Neural crest cell (in vitro differentiated cells): ENCODE data around the gene LPCAT3. TPM values are rescaled to one million over a fixed set of nuclear protein-coding genes. Genes with fewer than 3 reads are reported as not detected.

Source experiments
- DNase-seq: peaks from one replicate; pipeline ENCODE4 v3.0.0; 2021; ENCODE audit warnings: low read depth, mixed read lengths, low spot score
- H3K27ac Mint-ChIP-seq: one replicate; pipeline ENCODE4 v1.8.0; 2021; ENCODE audit warnings: mild to moderate bottlenecking, mixed read lengths; ENCODE audit not compliant: unreplicated experiment
- H3K27me3 Mint-ChIP-seq: 2 replicates; pipeline ENCODE4 v1.8.0; 2021; ENCODE audit warnings: low read depth, mild to moderate bottlenecking, mixed read lengths
- H3K36me3 Mint-ChIP-seq: 2 replicates; pipeline ENCODE4 v1.8.0; 2021; ENCODE audit warnings: low read depth, mild to moderate bottlenecking, mixed read lengths
- H3K4me1 Mint-ChIP-seq: 2 replicates; pipeline ENCODE4 v1.8.0; 2021; ENCODE audit warnings: mixed read lengths
- H3K4me3 Mint-ChIP-seq: one replicate; pipeline ENCODE4 v1.8.0; 2021; ENCODE audit warnings: mild to moderate bottlenecking, mixed read lengths
- H3K9me3 Mint-ChIP-seq: 2 replicates; pipeline ENCODE4 v1.8.0; 2021; ENCODE audit warnings: mixed read lengths
- total RNA-seq: library from RNA; stranded (reverse); gene quantifications from 2 replicates; pipeline ENCODE4 v1.2.1, GENCODE V29; 2021
- TF ChIP-seq, protein P1 (sequence below): fragments of 200-600 bp; sonication (generic); conservative IDR thresholded peaks from 2 replicates; pipeline ENCODE4 v1.5.0; 2021; ENCODE audit warnings: antibody characterized with exemption, mild to moderate bottlenecking

Gene LPCAT3
- total RNA-seq, 1 donor from 2014 or later: 32.8 TPM

DNA sequence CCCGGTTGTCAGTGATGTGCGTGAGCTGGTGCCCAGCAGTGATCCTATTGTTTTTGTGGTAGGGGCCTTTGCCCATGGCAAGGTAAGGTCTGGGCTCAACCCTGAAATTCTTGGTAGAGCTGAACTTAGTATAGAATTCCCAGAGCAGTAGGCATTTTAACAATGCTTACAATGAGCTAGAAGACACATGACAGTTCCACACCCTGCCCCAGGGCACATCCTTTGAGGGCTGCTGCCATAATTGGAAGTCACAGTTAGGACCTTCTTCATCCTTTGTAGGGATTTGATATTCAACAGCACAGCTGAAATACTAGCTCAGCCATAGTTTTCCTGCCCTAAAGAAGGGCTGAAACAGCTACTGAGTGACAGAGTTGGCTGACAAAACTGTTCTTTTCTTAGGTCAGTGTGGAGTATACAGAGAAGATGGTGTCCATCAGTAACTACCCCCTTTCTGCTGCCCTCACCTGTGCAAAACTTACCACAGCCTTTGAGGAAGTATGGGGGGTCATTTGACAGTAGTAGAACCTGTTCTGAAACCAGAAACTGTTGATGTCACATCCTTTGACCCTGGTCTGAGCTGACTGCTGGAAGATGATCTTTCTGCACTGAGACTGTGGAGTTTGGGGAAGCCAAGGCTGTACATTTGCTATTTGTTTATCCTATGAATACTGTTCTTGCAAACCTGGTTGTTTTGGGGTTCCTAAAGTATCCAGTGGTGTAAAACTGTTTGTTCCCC is 42.8 kb downstream of the LPCAT3 start:
- Mint-ChIP-seq H3K4me3 (peak overlapping the region; percentile 16), H3K4me1 (peaks cover 16% of the 10 kb centered on the region), H3K9me3 (no peaks in the 10 kb centered on the region), H3K27ac (no peak overlapping the region), H3K27me3 (no peaks in the 10 kb centered on the region), H3K36me3 (peaks cover 6% of the 10 kb centered on the region)
- no peak for DNase-seq
- TF ChIP-seq, protein P1, sequence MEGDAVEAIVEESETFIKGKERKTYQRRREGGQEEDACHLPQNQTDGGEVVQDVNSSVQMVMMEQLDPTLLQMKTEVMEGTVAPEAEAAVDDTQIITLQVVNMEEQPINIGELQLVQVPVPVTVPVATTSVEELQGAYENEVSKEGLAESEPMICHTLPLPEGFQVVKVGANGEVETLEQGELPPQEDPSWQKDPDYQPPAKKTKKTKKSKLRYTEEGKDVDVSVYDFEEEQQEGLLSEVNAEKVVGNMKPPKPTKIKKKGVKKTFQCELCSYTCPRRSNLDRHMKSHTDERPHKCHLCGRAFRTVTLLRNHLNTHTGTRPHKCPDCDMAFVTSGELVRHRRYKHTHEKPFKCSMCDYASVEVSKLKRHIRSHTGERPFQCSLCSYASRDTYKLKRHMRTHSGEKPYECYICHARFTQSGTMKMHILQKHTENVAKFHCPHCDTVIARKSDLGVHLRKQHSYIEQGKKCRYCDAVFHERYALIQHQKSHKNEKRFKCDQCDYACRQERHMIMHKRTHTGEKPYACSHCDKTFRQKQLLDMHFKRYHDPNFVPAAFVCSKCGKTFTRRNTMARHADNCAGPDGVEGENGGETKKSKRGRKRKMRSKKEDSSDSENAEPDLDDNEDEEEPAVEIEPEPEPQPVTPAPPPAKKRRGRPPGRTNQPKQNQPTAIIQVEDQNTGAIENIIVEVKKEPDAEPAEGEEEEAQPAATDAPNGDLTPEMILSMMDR: no peak

DNA sequence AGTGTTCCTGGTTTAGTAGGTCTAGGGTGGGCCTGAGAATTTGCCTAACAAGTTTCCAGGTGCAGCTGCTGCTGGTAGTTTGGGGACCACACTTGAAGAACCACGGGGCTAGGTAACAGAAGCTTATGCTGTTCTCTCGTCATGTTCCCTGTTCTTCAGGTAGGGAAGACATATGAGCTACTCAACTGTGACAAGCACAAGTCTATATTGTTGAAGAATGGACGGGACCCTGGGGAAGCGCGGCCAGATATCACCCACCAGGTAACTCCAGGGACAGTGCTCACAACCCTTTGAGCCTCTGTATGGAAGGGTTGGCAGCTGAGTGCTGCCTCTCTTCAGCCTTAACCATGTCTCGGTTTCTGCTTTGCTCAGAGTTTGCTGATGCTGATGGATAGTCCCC is 44.1 kb downstream of the LPCAT3 start:
- DNase-seq: no peak
- Mint-ChIP-seq H3K4me3 (peak overlapping the region; percentile 66), H3K27me3 (no peaks in the 10 kb centered on the region), H3K27ac (no peak overlapping the region), H3K4me1 (peaks cover 23% of the 10 kb centered on the region), H3K9me3 (no peaks in the 10 kb centered on the region), H3K36me3 (peaks cover 7% of the 10 kb centered on the region)
- TF ChIP-seq, protein P1: no peak

DNA sequence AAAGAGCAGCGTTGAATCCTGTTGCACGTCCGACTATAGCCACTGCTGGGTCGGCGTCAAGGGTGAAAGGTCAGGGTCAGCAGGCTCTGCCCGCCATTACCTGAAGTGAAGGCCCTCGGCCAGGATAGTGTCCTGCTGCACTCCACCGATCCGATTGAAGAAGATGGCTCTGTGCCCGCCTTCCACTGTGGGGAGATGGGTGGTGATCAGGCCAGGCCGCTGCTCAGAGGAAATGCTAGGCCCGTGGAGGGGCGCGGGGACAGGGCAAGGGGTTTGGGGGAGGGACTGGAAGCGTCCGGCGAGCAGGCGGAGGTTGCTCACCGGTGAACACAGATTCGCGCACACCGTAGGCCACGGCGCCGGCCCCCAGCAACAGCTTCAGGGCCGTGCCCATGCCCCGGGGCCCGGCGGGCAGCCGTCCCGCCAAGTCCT is 48.2 kb downstream of the LPCAT3 start:
- TF ChIP-seq, protein P1: no peak
- Mint-ChIP-seq H3K4me1 (peaks cover 35% of the 10 kb centered on the region), H3K36me3 (peaks cover 17% of the 10 kb centered on the region), H3K9me3 (no peaks in the 10 kb centered on the region), H3K4me3 (peak overlapping the region; percentile 99), H3K27ac (peak overlapping the region; percentile 78), H3K27me3 (no peaks in the 10 kb centered on the region)
- DNase-seq: no peak

DNA sequence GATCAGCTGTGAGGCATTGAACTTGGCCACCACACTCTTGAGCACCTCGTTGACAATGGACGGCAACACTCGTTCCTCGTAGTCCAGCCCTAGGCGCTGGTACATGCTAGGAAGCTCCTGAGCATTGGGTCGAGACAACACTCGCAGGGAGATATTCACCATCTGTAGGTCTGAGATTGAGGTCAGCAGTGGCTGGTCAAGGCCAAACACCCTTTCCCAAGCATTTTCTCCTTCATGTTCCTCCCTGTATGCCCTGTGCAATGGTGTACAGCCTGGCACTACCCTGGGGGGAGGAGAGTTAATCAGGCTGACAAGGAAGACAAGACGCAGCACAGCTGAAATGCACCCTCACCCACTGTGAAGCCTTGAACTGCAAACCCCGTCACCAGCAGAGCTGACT is 49.9 kb downstream of the LPCAT3 start:
- peaks cover 17% of the 10 kb centered on the region for H3K36me3 Mint-ChIP-seq
- peaks cover 37% of the 10 kb centered on the region for H3K4me1 Mint-ChIP-seq
- H3K9me3 Mint-ChIP-seq: no peaks in the 10 kb centered on the region
- H3K4me3 Mint-ChIP-seq: peak overlapping the region; percentile 99
- H3K27ac Mint-ChIP-seq: no peak overlapping the region
- DNase-seq: no peak
- TF ChIP-seq, protein P1: no peak
- H3K27me3 Mint-ChIP-seq: no peaks in the 10 kb centered on the region

DNA sequence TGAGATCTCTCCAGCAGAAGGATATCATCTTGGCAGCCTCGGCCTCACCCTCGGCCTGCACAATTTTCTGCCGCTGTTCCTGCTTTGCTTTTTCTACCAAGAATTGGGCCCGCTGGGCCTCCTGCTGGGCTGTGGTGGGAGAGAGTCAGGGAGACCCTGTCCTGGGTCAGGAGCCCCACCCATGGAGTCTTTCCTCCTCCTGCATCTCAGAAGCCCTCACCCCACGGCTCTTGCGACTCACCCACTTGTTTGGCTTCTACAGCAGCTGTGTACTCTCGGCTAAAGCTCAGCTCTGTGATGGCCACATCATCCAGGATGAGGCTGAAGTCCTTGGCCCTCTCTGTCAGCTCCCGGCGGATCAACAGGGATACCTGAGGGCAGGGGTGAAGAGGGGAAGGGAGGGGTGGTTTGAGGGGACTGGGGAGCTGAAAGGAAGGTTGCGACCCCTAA is 50.6 kb downstream of the LPCAT3 start:
- H3K27me3 Mint-ChIP-seq: no peaks in the 10 kb centered on the region
- H3K4me3 Mint-ChIP-seq: peak overlapping the region; percentile 62
- H3K27ac Mint-ChIP-seq: no peak overlapping the region
- no peak for DNase-seq
- peaks cover 17% of the 10 kb centered on the region for H3K36me3 Mint-ChIP-seq
- H3K4me1 Mint-ChIP-seq: peaks cover 37% of the 10 kb centered on the region
- no peaks in the 10 kb centered on the region for H3K9me3 Mint-ChIP-seq
- TF ChIP-seq, protein P1: no peak
